Heart left ventricle (tissue), 16 donors: ENCODE results near the gene SCAI. TPM values are rescaled to one million over a fixed set of nuclear protein-coding genes. Genes with fewer than 3 reads are reported as not detected.

Source experiments
- ATAC-seq, 4 donors: fragments of 200-7000 bp; cut with Tn5 transposase; one replicate each; pipeline ENCODE4 v1.9.1; 2020 to 2022; ENCODE audit warnings: moderate library complexity in 4 of 4, mild to moderate bottlenecking in 3 of 4, moderate number of reproducible peaks in 1 of 4
- DNase-seq, 5 donors: peaks; one replicate each; pipeline ENCODE4 v3.0.0-alpha.2; 2020
- H3K27ac ChIP-seq, 12 donors: fragments of 200-600 bp; sonication (generic) in 4 of 12; one replicate each; pipeline versions ENCODE4 v1.5.0 to v1.8.0; 2016 to 2022; ENCODE audit warnings: mild to moderate bottlenecking in 2 of 12
- H3K27me3 ChIP-seq, 9 donors: fragments of 200-600 bp; sonication (generic) in 2 of 9; one replicate each; pipeline versions ENCODE4 v1.5.1 to v1.8.0; 2016 to 2022; ENCODE audit warnings: mild to moderate bottlenecking in 3 of 9
- H3K36me3 ChIP-seq, 9 donors: fragments of 200-600 bp; sonication (generic) in 2 of 9; one replicate each; pipeline versions ENCODE4 v1.5.0 to v1.8.0; 2018 to 2022; ENCODE audit warnings: mild to moderate bottlenecking in 2 of 9
- H3K4me1 ChIP-seq, 12 donors: fragments of 200-600 bp; sonication (generic) in 4 of 12; one replicate each; pipeline versions ENCODE4 v1.5.0 to v1.8.0; 2016 to 2022; ENCODE audit warnings: mild to moderate bottlenecking in 3 of 12
- H3K4me3 ChIP-seq, 12 donors: fragments of 200-600 bp; sonication (generic) in 4 of 12; one replicate each; pipeline versions ENCODE4 v1.5.0 to v1.8.0; 2017 to 2022; ENCODE audit warnings: mild to moderate bottlenecking in 9 of 12, moderate library complexity in 4 of 12
- H3K9me3 ChIP-seq, 12 donors: fragments of 200-600 bp; sonication (generic) in 4 of 12; one replicate each; pipeline versions ENCODE4 v1.5.0 to v1.8.0; 2016 to 2022; ENCODE audit warnings: mild to moderate bottlenecking in 1 of 12
- POLR2A ChIP-seq, 2 donors: fragments of 450-650 bp; IDR thresholded peaks; one replicate each; pipeline ENCODE4 v1.6.1; 2017; ENCODE audit warnings: antibody characterized with exemption in 2 of 2, mild to moderate bottlenecking in 2 of 2, moderate library complexity in 2 of 2
- WGBS, 4 donors: extraction: QIAGEN DNeasy Blood & Tissue Kit in 2 of 4; methylation state at CpG; one replicate each; pipeline versions ENCODE4 v1.1.5 to v1.1.7; 2013 to 2018; 5-methylcytosine and 5-hydroxymethylcytosine counted together
- intact Hi-C, 10 donors: fragments of 100-400 bp; cut with DNase I; formaldehyde crosslinking; loops; one replicate each; pipeline versions ENCODE4 v1.11.1 to v1.14.2; 2022
- polyA plus RNA-seq, 2 donors: library from polyadenylated mRNA; stranded (reverse); fragments of 200-250 nt; gene quantifications; one replicate each; pipeline ENCODE4 v1.2.3, GENCODE V29; 2013
- total RNA-seq, 9 donors: library from RNA; depleted of rRNA in 2 of 9; stranded (reverse); fragments of >200 nt in 2 of 9; fragmentation: NEBNext Ultra II Directional in 3 of 9; extraction: Animal tissue kit (Norgen Biotek cat#: 25700) in 3 of 9; gene quantifications; one replicate each; pipeline versions ENCODE4 v1.1.0 to v1.2.4, GENCODE V29; 2016 to 2023
- TF ChIP-seq, protein P1 (sequence below), 12 donors: fragments of 200-600 bp; sonication (generic) in 4 of 12; IDR thresholded peaks; one replicate each; pipeline versions ENCODE4 v1.5.0 to v1.8.0; 2018 to 2022; ENCODE audit warnings: antibody characterized with exemption in 12 of 12, mild to moderate bottlenecking in 5 of 12
- donor health status: ischemic (EF 13 %, LVEDD 7.1; RV severe dilation, severe dysfunction).
- donor health status: healthy with polysubstance abuse.
- donor health status: DM: no; HTN: yes; CAD: no.
- donor health status: DM: no; HTN: no; CAD: no.
- donor health status: ischemic (EF 25% LVEDD 6.9; RV normal size, moderate dysfunction).
- donor health status: ischemic (EF 25% LVEDD 5.7; RV mildly dilated, moderate dysfunction).
- donor health status: healthy.
- donor health status: DM: yes; HTN: yes; CAD: no.
- donor health status: ischemic (EF 35%, LVEDD 5.7; RV mildly dilated, moderate dysfunction).
- donor health status: nonischemic (EF 11% LVEDD 7.7; RV severe dilation, severe dysfunction).
- donor health status: DM: yes; HTN: yes; CAD: no.
- donor health status: PGD.
- donor health status: ischemic (EF 29% LVEDD 5.4; RV normal size, mild dysfunction).
- donor health status: nonischemic (EF 23%, LVEDD 6.1; RV moderate dilation, normal function).

Gene SCAI
- total and polyA plus RNA-seq, 11 donors: 1.4 to 5.3 (median 3.8) TPM

DNA sequence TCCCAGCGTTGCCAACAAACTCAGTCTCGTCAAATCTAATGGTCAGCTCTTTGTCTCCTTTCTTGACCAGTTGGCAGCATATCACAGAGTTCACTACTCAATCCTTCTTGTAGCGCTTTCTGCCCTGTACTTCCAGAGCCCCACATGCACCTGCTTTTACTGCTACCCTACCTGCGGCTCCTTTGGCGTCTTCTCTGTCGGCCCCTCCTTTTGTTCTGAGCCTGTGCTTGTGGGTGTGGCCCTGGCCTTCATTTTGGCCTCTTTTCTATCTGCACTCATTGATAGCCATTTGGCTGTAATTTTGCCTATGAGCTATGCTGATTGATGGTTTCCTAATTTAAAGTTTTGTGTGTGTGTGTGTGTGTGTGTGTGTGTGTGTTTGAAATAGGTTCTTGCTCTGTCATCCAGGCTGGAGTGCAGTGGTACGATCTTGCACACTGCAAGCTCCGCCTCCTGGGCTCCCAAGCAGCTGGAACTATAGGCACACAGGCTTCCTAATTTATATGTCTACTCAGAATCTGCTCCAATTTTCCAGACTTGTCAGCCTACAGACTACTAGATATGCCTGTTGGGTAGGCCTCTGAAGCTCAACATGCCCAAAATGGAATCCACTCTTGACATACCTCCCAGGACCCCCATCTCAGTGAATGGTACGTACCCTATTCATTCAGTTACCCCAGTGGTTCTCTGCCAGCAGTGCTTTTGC lies 249.1 kb downstream of the SCAI start:
- 83 to 86% (median 85%) methylated on average over 9 of the region's 9 CpGs for WGBS, 4 donors
- H3K27ac ChIP-seq: no peak overlapping the region
- intact Hi-C loops: loop anchor here in 2 of 10 donors (1.0 kb wide), 2 partner anchors 120 to 122 kb away; no protein-coding TSS in a partner anchor
- DNase-seq (no peak), ATAC-seq (no peak)
- TF ChIP-seq, protein P1, sequence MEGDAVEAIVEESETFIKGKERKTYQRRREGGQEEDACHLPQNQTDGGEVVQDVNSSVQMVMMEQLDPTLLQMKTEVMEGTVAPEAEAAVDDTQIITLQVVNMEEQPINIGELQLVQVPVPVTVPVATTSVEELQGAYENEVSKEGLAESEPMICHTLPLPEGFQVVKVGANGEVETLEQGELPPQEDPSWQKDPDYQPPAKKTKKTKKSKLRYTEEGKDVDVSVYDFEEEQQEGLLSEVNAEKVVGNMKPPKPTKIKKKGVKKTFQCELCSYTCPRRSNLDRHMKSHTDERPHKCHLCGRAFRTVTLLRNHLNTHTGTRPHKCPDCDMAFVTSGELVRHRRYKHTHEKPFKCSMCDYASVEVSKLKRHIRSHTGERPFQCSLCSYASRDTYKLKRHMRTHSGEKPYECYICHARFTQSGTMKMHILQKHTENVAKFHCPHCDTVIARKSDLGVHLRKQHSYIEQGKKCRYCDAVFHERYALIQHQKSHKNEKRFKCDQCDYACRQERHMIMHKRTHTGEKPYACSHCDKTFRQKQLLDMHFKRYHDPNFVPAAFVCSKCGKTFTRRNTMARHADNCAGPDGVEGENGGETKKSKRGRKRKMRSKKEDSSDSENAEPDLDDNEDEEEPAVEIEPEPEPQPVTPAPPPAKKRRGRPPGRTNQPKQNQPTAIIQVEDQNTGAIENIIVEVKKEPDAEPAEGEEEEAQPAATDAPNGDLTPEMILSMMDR (IDR thresholded peaks at IDR 0.05): no peak
- TF ChIP-seq POLR2A (IDR thresholded peaks at IDR 0.05): no peak
- peaks cover 0 to 89% (median 82%) of the 10 kb centered on the region in 9 donors for H3K36me3 ChIP-seq
- H3K4me1 ChIP-seq: no peaks in the 10 kb centered on the region
- H3K4me3 ChIP-seq: no peak overlapping the region
- no peaks in the 10 kb centered on the region for H3K27me3 ChIP-seq
- H3K9me3 ChIP-seq: no peaks in the 10 kb centered on the region

Other genes with a start within 250 kb of the SCAI start
- gene GOLGA1, start 202.4 kb downstream of the SCAI start, total RNA-seq: 10 to 100 TPM; 13.9 to 22.9 (median 19.4) TPM
- gene GOLGA1, start 202.4 kb downstream of the SCAI start, polyA plus RNA-seq: 10 to 100 TPM in 1 of 2 donors, 1 to 10 TPM in 1; 5.8 to 11.1 TPM
- 10 to 100 TPM; 26.6 to 40.7 (median 37.7) TPM for gene PPP6C, start 46.3 kb upstream of the SCAI start, total RNA-seq
- 10 to 100 TPM; 12.0 to 25.2 TPM for gene PPP6C, start 46.3 kb upstream of the SCAI start, polyA plus RNA-seq
- 10 to 100 TPM in 5 of 9 donors, 1 to 10 TPM in 4; 7.4 to 12.2 (median 10.6) TPM for gene RABEPK, start 57.0 kb upstream of the SCAI start, total RNA-seq
- 10 to 100 TPM in 1 of 2 donors, 1 to 10 TPM in 1; 8.5 to 31.1 TPM for gene RABEPK, start 57.0 kb upstream of the SCAI start, polyA plus RNA-seq
- gene HSPA5, start 97.8 kb upstream of the SCAI start, total RNA-seq: 100 to 1,000 TPM; 110 to 383 (median 242) TPM
- gene HSPA5, start 97.8 kb upstream of the SCAI start, polyA plus RNA-seq: 1,000 to 10,000 TPM in 1 of 2 donors, 10 to 100 TPM in 1; 89.2 to 1,101 TPM
- gene GAPVD1, start 118.3 kb upstream of the SCAI start, total RNA-seq: 10 to 100 TPM; 25.9 to 45.5 (median 32.7) TPM
- gene GAPVD1, start 118.3 kb upstream of the SCAI start, polyA plus RNA-seq: 10 to 100 TPM in 1 of 2 donors, 1 to 10 TPM in 1; 7.2 to 18.6 TPM